ENCODE data around the gene CAPRIN1. TPM values are rescaled to one million over a fixed set of nuclear protein-coding genes. Genes with fewer than 3 reads are reported as not detected.
"Not testable (repeated sequence)": the region's sequence is repeated elsewhere in the genome, so short reads cannot be mapped to it uniquely, and the experiment has no call there.

The CAPRIN1 gene
- total RNA-seq, 1 experiment from 2014 or later = 139 TPM

GRCh38 chr11:34080609-34081008 lies 29.1 kb downstream of the CAPRIN1 start:
- no peak for DNase-seq (ENCODE audit: extremely low read depth, low read depth)

- no peak for DNase-seq (ENCODE audit: extremely low read depth, low read depth)
Observed at GRCh38 chr11:34084637-34085036, 33.1 kb downstream of the CAPRIN1 start.

GRCh38 chr11:34086554-34087283 lies 35.2 kb downstream of the CAPRIN1 start:
- no peak for DNase-seq (ENCODE audit: extremely low read depth, low read depth)

GRCh38 chr11:34091825-34092224 lies 40.3 kb downstream of the CAPRIN1 start:
- DNase-seq (ENCODE audit: extremely low read depth, low read depth) = no peak

- DNase-seq (ENCODE audit: extremely low read depth, low read depth) = not testable (repeated sequence)
Observed at GRCh38 chr11:34094900-34095299, 43.4 kb downstream of the CAPRIN1 start.

- no peak for DNase-seq (ENCODE audit: extremely low read depth, low read depth)
Observed at GRCh38 chr11:34098813-34099212, 47.3 kb downstream of the CAPRIN1 start.

GRCh38 chr11:34104680-34105078 lies 53.1 kb downstream of the CAPRIN1 start:
- no peak for DNase-seq (ENCODE audit: extremely low read depth, low read depth)

GRCh38 chr11:34105079-34105956 lies 53.8 kb downstream of the CAPRIN1 start, which contains the start of gene NAT10:
NAT10 (plus strand) TSS chr11:34105629; CDS start chr11:34108226, 2,597 bp downstream.
- DNase-seq (ENCODE audit: extremely low read depth, low read depth) = peak; percentile 95

GRCh38 chr11:34105957-34106504 lies 54.5 kb downstream of the CAPRIN1 start:
- DNase-seq (ENCODE audit: extremely low read depth, low read depth) = no peak

- DNase-seq (ENCODE audit: extremely low read depth, low read depth) = no peak
Observed at GRCh38 chr11:34111722-34112270, 60.3 kb downstream of the CAPRIN1 start.

- no peak for DNase-seq (ENCODE audit: extremely low read depth, low read depth)
Observed at GRCh38 chr11:34114014-34114413, 62.5 kb downstream of the CAPRIN1 start.

- no peak for DNase-seq (ENCODE audit: extremely low read depth, low read depth)
Observed at GRCh38 chr11:34114471-34114870, 62.9 kb downstream of the CAPRIN1 start.

GRCh38 chr11:34120651-34121050 lies 69.1 kb downstream of the CAPRIN1 start:
- DNase-seq (ENCODE audit: extremely low read depth, low read depth) = no peak

- DNase-seq (ENCODE audit: extremely low read depth, low read depth) = no peak
Observed at GRCh38 chr11:34124885-34125668, 73.5 kb downstream of the CAPRIN1 start.

- DNase-seq (ENCODE audit: extremely low read depth, low read depth) = no peak
Observed at GRCh38 chr11:34126959-34127848, 75.7 kb downstream of the CAPRIN1 start.

- DNase-seq (ENCODE audit: extremely low read depth, low read depth) = no peak
Observed at GRCh38 chr11:34128824-34129223, 77.3 kb downstream of the CAPRIN1 start.

GRCh38 chr11:34132261-34132965 lies 80.9 kb downstream of the CAPRIN1 start:
- DNase-seq (ENCODE audit: extremely low read depth, low read depth) = no peak

- DNase-seq (ENCODE audit: extremely low read depth, low read depth) = no peak
Observed at GRCh38 chr11:34134765-34135164, 83.2 kb downstream of the CAPRIN1 start.

- no peak for DNase-seq (ENCODE audit: extremely low read depth, low read depth)
Observed at GRCh38 chr11:34135439-34135838, 83.9 kb downstream of the CAPRIN1 start.

Data from NCI-H460 (cell line).